NCI-H1105 treated with DMSO at 0.1 percent for 48 hours (cell line): ENCODE results near the gene LRRFIP1.
A peak's percentile ranks its signal among the peaks of the same experiment; 100 is the strongest.
"Not testable (repeated sequence)": the region's sequence is repeated elsewhere in the genome, so short reads cannot be mapped to it uniquely, and the experiment has no call there.

Experiments
- DNase-seq: peaks from one replicate; lab custom pipeline; 2025; lab: John Stamatoyannopoulos, UW

LRRFIP1 gene

DNA sequence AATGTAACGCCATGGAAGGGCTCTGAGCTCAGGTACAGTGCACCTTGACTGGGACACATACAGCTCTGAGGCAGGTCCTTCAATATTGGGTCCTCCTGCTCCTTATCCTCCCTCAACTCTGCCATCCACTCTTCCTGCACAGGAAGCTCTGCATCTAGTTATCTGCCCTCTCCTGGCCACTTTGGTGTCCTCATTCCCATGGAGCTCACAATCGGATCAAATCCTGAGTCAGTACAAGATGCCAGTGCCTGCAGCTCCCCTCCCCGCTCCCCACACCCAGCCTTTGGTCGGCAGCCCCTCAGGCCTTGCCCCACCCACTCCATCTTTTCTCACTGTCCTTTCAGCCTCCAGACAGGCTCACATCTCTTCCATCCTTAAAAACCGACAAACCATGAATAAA lies 58.0 kb downstream of the LRRFIP1 start:
- no peak for DNase-seq

DNA sequence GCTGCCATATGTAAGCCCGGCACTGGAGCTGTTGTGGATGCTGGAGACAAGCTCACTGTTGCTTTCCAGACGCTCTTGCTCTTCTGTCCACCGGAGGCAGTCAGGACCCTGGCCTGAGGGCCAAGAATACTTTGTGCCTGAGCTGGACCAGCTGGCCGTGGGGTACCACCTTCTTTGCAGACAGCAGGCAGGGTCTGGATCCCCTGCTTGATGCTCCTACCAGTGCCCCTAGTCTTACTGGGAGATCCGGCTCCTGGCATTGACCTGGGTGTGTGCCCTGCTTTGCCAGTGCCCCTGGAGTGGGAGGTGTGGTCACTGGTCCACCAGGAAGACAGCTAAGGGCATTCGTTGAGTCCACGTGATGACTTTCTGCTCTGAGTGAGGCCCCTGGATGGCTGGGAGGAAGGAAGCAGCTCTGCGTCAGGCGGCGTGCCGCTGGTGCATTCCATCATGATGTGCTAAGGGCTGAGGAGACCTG lies 59.3 kb downstream of the LRRFIP1 start:
- no peak for DNase-seq

DNA sequence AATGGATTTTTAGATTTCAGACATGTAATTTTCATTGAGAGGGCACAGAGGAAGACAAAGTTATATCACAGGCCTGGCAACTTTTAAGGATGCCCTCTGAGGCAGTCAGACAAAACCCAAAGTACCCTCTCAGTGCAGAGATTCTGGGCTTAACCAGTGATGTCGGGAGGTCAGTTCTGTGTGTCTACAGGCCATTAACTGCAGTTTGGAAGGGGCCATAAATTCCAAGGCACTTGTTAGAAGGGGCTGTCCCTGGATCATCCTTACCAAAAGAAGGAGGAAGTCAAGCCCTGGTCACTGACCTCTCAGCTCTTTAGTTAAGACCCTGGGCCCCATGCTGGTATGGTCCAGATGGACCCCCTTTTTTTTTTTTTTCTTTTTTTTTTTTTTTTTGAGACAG lies 60.7 kb downstream of the LRRFIP1 start:
- no peak for DNase-seq

DNA sequence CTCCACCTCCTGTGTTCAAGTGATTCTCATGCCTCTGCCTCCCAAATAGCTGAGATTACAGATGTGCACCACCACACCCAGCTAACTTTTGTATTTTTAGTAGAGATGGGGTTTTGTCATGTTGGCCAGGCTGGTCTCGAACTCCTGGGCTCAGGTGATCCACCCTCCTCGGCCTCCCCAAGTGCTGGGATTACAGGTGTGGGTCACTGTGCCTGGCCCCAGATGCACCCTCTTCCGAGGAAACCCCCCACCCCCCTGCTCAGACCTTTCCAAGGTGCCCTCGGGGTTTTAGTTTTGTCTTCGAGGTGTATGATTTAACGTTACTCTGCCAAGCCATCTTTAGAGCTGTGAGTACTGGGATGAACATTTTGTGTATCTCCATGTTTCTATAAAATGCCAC lies 61.2 kb downstream of the LRRFIP1 start:
- not testable (repeated sequence) for DNase-seq

DNA sequence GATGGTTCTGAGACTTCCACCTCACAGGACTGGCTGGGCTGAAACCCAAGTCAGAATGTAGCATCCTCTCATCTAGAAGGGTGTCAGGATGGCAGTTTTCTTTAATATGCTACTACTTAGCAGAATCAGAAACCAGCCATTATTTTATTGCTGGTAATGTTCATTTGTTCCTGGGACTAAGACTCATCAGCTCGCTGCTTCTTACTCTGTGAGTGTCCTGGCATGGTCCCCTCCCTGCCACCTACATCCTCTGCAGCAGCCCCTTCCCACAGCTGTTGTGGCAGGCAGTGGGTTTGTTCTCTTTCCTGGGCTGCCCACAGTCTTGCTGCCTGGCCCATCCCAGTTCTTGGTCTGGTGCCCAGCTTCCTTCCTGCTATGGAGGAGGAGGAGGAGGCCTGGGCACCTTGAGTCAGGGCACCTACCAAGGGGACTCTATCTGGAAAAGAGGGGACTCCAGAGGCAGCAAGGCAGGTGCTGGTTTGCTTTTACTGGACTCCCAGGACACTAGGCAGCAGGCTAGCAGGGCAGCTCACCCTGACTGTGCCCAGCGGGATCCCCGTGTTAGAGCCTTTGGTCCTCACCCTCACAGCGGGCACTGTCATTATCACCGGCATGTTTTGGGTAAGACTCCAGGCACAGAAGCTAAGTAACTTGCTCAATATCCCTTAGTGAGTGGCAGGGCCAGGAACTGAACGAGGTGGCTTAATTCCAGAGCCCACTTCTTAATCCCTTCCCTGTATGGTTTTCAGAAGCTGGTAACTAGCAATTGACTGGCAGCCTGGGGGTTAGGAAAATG lies 62.1 kb downstream of the LRRFIP1 start:
- DNase-seq, result no peak

DNA sequence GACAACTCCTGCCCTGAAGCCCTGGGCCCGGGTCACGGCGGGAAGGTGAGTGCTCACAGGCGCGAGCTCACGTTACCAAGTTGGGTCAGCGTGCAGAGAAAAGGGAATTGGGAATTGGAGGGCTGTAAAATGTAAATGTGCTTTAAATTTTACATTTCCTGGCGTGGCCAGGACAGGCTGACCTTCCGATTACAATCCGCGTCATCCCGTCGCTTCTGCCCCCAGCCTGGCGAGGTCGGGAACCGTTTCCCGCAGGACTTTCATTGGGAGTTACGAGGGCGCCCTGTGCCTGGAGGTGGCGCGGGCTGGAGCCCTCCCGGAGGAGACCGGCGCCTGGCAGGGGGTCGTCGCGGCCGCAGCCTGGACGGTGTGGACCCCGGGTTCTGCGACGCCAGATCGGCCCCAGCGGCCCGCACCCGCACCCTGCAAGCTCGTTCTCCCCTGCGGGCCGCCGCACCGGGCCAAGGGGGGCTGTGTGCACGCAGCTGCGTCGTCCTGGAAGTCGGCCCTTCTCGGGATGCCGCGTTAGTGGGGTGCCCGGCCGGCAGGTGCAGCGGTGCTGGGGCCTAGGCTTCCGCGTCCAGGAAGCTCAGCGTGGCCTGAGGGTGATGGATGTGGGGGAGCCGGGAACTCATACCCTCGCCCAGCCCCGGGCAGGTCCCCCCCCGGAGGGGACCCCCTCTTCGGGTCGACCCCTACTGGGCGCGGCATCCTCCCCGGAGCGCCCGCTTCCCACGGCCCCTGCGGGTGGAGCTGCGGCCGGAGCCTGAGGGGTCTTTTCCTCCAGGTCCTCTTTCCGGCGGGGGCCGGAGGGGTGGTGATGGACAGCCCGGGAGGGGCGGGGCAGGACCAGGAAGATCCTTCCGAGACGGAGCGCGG lies 63.9 kb downstream of the LRRFIP1 start:
- DNase-seq, result no peak

DNA sequence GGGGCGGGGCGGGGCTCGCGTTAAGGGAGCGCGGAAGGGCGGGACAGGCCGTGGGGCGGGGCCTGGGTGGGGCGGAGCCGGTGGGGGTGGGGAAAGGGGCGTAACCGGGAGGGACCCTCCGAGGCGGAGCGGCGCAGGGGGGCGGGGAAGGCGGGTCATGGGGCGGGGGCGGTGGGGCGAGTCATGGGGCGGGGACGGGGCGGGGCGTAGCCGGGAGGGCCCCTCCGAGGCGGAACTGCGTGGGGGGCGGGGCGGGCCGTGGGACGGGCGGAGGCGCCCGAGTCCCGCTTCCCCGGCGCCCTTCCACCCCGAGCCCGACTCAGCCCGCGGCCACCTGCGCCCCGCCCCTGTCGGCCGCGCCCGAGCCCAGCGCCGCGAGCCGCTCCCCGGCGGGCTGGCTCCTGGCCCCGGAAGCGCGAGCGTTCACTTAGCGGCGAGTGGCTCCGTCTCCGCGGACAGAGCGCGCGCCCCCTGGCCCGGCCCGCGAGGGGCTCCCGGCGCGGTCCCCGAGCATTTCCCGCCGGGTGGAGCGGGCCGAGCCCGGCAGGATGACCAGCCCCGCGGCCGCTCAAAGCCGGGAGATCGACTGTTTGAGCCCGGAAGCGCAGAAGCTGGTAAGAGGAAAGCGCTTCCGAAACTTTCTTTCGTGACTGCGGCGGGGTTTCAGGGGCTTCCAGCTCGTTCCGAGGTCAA lies 64.7 kb downstream of the LRRFIP1 start:
- peak; percentile 39 for DNase-seq

DNA sequence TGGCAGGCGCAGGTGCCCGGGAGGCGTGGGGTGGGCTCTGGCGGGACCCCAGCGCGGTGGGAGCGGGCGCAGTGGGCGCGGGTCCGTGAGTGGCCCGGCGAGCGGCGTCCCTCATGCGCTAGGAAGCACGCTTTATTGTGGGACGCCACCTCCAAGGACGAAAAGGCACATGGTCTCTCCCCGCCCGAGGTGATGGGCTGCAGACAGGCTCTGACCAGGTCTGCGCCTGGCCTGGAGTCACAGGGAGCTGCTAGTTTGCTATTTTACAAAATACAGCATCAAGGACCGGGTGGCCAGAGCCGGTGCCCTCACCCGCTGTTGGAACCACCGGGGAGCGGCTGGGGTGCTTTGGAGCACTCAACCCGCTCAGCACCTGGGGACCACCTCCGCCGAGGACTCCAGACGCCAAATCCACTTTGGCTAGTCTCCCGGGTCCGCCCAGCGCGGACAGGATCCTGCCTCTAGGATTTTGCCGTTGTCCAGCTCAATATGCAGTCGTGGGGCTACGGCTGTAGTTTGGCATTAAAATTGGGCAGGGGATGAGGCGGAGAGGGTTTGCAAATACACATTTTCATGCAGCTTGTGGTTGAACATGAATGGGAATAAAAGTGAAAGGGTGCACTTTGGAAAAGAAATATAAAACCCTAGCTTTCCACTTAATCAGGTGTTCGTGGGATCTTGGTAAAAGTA lies 65.4 kb downstream of the LRRFIP1 start:
- peak; percentile 25 for DNase-seq

DNA sequence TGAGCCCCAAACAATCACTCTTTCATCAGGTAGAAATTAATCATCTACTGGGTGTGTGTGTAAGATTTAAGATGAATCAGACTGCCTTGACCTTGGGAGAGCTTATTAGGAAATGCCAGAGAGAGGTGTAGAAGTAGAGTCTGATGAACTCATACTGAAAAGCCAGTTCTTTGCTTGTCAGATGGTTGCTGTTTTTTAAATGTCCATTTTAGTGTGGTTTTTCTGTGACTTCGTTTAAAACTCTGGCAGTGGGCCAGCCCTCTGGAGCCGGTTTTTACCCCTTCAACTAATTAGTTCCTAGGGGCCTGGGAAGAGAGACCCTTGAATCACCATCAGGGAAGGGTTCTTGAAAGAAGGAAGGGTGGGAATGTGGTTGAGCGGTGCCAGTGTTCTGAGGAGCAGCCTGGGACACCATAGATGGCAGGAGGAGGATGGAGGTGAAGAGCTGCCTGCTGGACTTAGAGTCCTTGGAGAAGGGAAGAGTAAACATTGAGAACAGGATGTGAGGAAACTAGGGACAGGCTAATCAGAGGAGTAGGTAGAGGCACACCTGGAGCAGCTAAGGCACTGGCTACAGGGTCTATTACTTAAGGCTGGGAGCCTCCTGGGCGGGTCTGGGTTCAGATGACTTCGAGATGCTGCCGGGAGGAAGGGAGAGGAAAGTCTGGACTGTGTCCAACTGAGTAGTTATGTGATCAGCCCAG lies 66.1 kb downstream of the LRRFIP1 start:
- peak; percentile 26 for DNase-seq

DNA sequence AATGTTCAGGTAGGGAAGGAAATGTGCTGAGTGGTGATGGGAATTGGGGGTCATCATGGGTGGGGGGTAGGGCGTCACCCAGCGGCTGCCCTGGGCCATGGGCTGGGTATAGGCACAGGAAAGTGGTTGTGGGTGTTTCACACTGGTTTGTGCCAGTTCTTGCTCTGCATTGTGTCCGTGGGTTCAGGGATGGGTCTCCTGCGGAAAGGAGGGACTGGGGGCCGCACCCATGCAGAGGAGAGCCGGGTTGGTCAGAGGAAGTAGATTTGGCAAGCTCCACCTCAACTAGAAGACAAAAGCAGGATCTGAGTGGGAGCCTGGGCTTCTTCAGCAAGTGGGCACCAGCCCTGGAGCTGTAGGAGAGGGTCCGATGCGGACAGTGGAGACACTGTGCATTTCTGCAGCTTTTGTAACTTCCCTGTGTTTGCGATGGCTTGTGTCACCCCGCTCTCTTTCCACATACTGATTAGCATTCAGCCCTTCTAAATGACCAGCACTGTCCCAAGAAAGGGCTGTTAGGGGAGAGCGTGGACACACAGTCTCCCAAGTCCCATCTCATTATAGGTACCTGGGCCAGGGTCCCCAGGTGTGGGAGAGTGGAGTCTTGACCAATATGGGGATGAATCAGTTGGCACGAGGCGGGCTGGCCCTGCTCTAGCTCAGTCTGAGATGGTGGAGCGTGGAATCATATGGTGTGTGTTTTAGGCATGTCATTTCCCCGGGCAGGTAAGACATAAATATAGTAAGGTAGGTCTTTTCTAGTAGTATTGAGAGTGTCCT lies 67.2 kb downstream of the LRRFIP1 start:
- no peak for DNase-seq

DNA sequence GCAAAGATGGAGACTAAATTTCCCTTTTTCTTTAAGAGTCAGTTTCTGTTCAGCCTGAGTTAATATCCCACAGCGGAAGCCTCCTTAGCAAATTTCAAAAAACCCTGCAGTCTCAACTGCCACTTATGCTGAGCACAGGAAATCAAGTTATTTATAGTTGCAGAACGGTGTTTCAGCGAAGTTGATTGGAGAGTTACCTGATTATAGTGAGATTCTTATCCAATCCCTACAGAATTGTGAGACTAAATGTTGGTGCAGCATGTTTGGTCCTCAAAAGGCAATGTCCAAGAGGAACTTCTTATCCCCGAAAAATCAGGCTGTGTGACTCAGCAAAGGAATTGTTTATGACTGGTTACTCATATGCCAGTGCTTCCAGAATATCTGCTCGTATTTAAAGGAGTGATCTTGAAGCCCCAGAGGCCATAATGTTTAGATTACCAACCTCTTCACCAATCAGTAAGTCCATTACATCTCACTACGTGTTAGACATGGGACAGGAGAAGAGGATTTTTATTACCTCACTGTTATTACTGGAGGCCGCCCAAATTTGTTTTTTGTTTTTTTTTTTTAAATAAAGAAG lies 67.9 kb downstream of the LRRFIP1 start:
- no peak for DNase-seq

DNA sequence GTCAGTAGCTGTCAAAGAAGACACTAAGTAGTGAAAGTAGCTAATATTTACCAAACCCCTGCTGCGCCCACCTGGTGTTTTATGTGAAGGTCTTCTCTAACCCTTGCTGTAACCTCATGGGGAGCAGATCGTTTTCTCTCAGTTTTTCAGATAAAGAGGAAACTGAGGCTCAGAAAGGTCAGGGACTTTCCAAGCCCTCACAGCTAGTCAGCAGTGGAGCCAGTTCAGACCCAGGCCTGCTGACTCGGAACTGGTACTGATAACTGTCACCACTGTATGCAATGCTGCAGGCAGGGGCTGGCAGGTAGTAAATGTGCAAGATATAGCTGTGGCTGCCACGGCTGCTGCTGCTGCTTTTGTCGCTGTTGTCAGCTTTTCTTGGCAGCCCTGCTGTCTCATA lies 69.1 kb downstream of the LRRFIP1 start:
- no peak for DNase-seq

DNA sequence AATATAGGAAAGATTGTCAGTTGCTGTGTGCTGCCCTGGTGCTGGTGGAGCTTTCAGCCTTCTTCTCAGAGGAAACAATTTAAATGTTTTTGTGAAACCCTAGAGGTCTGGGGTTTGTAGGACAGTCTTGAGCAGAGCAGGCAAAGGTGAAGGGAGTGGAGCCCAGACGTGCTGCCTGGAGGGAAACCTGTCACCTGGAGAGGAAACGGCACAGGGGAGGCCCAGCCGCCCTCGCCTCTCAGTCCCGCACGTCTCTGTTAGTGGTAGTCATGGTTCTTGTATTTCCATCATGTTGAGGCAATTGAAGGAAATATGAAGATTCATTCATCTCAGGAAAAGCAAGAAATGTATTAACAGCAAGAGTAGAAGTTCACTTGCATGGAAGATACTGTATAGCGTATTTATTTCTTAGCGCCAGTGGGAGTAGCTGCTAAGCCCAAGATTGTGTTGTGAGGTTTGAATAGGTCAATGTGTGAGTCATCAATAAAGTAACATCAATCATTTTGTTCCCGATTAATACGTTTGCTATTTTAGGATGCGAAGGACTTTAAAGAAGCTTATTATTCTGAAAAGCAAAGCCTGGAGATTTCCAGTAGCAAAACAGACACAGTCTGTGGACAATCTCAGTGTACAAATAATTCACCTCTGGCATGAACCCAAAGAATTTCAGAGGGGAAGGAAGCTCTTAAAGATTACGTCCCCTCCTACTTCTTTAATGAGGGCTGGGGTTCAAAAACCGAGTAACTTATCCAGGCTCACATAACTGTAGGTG lies 70.4 kb downstream of the LRRFIP1 start:
- no peak for DNase-seq

DNA sequence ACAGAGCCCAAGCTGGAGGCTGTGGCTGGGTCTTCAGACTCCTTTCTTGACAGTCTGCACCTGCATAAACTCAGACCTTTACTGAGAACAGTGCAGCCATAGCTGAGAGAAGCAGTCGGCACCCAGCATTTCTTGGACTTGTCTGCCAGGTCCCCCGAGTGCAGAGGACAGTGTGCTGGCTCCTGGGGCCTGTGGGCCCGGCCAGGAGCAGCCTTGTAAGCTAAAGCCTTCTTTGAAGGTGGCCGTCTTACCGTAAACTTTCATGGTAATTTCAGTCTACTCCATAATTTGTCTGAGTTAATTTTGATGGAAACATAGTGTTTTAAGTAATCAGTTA lies 70.9 kb downstream of the LRRFIP1 start:
- no peak for DNase-seq

DNA sequence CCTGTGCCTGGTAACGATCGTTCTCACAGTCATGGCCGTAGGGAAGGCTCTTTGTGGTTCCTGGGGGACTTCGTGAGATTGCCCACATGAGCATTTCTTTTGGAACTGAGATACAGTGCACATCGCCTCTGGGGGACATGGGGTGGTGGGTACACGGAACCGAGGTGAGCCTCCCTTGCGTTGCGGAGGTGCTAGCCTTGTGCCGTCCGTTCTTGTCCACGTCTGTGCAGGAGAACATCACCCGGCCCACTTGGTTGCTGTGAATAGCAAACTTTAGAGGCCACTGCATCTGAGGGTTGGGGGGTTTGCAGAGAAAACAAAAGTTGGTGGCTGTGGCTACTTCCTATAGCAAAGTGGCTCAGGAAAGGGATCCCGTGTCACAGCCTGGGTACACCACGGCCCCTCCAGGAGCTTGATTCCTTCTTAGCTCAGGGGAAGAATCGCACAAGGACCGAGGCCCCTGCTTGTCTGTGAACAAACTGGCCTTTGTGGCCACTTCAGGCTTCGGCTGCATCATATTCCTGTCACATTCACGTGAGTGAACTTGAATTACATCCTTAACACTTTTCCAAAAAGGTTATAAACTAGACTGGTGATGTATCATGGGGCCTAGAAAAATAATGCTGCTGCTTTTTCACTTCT lies 72.6 kb downstream of the LRRFIP1 start:
- no peak for DNase-seq

DNA sequence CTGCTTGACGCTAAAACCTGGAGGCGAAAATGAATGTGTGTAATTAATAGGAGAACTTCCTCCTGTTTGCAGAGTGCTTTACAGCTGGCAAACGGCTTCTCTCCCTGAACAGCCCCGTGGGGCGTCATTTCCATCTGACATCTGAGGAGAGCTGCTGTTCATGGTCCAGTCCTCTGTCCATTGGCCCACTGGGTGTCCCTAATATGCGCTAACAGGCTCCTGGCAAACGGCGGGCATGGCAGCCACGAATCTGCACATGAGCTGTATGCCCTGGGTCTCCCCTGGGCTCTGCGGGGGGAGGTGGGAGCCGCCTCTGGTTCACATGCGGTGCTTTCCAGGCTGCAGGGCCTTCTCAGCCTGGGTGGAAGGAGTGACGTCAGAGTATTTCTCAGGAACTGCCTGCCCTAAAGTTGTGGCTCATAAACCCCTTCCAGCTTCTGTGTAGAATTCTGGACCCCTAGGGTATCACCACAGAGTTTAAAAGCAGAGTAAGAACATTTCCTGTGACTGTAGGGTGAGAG lies 73.2 kb downstream of the LRRFIP1 start:
- DNase-seq, result no peak

DNA sequence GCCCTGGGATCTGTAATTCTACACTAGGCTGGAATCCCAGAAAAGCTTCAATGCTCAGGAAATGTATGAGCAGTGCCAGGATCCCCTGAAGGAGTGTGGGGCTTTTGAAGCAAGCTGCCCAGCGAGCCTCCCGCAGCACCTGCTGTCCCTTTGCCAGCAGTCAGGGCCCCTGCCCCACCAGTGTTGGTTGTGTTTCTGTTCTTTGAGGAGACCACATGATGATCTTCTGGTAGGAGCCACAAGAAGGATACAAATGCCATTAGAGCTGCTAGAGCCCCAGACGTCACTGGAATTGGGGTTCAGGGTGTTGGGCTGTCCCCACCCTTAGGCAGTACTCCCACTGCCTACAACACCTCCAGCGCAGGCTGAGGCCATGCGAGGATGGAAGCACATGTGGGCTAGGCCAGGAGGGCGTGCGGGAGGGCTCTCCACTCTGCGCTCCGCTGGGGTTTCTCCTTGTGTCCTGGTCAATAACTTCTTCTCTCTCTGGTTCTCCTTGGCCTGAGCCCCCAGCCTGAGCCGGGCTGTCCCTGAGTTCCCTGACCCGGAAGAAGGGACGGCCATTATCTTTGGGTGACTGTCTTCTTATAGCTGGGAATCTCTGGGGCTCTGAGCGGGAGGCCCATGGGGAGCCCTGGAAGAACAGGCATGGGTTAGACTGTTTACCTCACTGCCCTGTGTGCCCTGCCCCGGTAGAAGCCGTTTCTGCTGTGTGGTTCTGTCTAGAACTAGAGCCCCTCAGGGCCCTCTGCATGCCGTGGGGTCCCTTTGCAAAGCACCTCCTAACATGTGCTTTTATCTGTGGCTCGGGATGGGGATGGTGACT lies 73.9 kb downstream of the LRRFIP1 start:
- DNase-seq, result no peak

DNA sequence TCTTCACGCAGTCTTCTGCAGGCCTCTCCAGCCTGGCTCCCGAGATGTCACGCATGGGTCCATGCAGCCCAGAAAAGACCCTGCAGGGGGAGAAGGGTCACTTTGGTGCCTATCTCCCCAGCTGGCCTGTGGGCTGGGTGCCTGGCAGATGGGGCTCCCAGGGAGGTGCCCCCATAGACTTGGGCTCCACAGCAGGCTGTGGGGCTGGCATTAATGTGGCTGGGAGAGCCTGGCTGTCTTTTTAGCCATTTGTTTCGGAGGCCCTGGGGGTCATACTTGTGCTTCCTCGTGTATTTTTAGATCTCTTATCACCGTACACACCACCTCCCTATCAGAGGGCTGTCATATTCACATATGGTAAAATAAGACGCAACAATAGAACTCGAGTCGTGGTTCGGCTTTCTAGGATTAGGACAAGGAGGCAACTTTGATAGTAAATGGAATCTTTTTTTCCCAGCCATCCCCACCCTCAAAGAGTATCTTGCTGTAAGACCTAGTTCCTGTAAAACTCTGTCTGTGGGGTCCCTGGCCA lies 74.5 kb downstream of the LRRFIP1 start:
- no peak for DNase-seq
